Urothelium cell line (cell line): ENCODE data around the gene NPPB.

Experiments used
- DNase-seq: peaks from one replicate; pipeline ENCODE4 v3.0.0; 2011; ENCODE audit warnings: low spot score, mixed read lengths
- FAIRE-seq: peaks from 2 replicates; lab custom pipeline; 2011; peaks lifted over from hg19 to GRCh38; lab: Jason Lieb, UNC

The NPPB gene

GRCh38 chr1:11858968-11859871 is 475 bp upstream of the NPPB start:
- FAIRE-seq (no peak), DNase-seq (peak; percentile 91)

GRCh38 chr1:11858158-11858557 is 587 bp downstream of the NPPB start:
- DNase-seq = no peak
- FAIRE-seq = no peak

GRCh38 chr1:11857164-11857851 is 1.4 kb downstream of the NPPB start:
- DNase-seq (no peak), FAIRE-seq (no peak)

GRCh38 chr1:11856698-11857097 is 2.0 kb downstream of the NPPB start:
- no peak for FAIRE-seq
- DNase-seq = no peak

- no peak for DNase-seq
- no peak for FAIRE-seq
Measured at GRCh38 chr1:11855430-11855829, 3.3 kb downstream of the NPPB start.

DNA sequence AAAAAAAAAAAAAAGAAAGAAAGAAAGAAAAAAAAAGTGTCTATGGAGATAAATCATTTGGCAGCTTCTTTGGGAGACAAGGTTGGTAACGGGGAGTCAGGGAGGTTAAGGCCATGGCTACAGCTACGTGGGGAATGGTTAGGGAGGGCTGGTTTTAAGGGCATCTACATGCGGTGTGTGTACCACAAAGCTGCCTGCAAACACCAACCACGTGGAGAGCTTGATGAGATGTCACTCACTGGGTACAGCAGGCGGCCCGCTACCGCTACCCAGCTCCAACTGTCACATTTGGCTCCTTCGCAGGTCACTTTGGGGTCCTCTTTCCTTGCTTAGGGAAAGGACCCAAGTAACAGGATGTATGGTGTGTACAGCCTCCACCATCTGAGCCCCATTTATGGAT is 4.2 kb downstream of the NPPB start:
- no peak for FAIRE-seq
- no peak for DNase-seq

GRCh38 chr1:11851180-11851579 is 7.6 kb downstream of the NPPB start:
- FAIRE-seq = no peak
- no peak for DNase-seq

GRCh38 chr1:11850156-11850555 is 8.6 kb downstream of the NPPB start:
- DNase-seq = no peak
- FAIRE-seq = no peak

DNA sequence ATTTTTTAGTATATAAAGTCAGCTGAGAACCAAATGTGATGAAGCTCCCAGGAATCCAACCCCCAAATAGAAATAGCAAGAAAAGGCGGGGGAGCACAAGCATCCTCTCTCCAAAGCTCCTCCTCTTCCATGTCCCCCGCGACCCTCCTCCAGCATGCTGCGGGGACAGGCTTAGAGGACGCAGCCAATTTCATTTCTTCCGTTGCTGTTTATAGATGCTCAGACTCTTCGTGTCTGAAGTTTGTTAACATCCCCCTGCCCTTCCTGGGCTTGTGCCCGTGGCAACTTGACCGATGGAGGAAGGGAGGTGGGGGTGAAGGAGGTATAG is 10.4 kb downstream of the NPPB start:
- FAIRE-seq = no peak
- no peak for DNase-seq

GRCh38 chr1:11847667-11848372 is 10.9 kb downstream of the NPPB start, which contains the start of gene NPPA:
NPPA (minus strand) TSS chr1:11847783; CDS start chr1:11847684, 99 bp downstream.
- no peak for DNase-seq
- no peak for FAIRE-seq

DNA sequence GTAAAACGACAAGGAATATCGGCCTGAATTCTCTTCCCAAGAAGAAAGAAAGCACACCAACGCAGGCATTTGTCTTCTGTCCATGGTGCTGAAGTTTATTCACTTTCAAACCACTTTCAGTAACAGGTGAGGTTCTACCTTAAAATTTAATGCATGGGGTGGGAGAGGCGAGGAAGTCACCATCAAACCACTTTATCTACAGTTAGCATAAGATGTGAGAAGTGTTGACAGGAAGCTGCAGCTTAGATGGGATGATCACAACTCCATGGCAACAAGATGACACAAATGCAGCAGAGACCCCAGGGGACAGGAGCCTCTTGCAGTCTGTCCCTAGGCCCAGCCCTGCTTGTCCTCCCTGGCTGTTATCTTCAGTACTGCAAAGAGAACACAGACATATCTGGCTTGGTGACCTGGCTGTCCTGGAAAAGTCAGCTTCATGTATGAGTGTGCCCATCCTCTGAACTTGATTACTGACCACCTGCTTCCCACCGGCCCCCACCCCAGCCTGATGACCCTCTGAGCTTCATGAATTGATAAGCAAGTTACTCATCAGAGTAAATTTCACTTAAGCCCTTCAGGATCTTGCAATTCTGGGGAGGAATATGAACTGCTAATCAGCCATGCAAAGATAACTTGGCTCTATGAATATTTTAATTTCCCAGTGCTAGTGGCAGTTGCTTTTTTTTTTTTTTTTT is 13.0 kb downstream of the NPPB start:
- FAIRE-seq (no peak), DNase-seq (no peak)

GRCh38 chr1:11842154-11843041 is 16.3 kb downstream of the NPPB start:
- FAIRE-seq = no peak
- DNase-seq = no peak

DNA sequence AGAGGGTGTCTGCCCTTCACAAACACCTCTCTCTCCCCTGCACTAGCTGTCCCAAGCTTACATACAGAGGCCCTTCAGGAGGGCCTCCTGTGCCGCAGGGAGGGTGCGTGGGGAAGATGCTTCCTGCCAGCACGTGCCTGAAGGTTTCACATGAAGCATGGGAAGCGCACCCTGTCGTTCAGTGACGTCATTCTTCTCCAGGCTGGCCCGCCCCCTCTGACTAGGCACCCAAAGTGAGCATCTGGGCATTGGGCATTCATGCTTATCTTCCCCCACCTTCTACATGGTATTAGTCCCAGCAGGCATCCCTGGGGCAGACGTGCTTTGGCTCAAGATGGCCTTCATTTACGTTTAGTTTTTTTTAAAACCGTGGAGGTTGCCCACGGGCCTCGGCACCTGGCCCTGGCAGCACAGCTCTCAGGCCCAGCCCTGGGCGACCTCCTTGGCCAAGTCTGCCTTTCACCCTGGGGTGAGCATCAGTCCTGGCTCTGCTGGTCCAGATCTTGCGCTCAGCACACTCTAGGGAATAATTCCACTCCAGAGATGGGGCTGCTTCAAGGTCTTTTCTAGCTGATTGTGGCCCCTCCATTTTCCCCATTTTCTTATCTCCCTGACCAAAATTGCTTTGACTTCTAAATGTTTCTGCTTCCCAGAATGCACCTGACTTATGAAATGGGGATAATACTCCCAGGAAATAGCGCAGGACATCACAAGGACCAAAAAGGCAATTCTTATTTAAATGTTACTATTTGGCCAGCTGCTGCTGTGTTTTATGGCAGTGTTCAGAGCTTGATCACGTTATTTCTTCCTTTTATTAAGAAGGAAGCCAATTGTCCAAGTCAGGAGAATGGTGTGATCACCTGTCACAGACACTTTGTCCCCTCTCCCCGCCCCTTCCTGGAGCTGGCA is 17.2 kb downstream of the NPPB start:
- DNase-seq (no peak), FAIRE-seq (no peak)

- DNase-seq (no peak), FAIRE-seq (no peak)
Measured at GRCh38 chr1:11839727-11840705, 18.7 kb downstream of the NPPB start.

GRCh38 chr1:11838349-11839272 is 20.1 kb downstream of the NPPB start:
- peak; percentile 88 for DNase-seq
- peak; percentile 66 for FAIRE-seq

- FAIRE-seq (no peak), DNase-seq (no peak)
Measured at GRCh38 chr1:11837767-11838348, 20.9 kb downstream of the NPPB start.
